Right lobe of liver (tissue), 6 donors: ENCODE measurements around the gene VPS13C. TPM values are rescaled to one million over a fixed set of nuclear protein-coding genes. Genes with fewer than 3 reads are reported as not detected.

Source experiments
- ATAC-seq, 4 donors: fragments of 200-7000 bp; cut with Tn5 transposase; one replicate each; pipeline ENCODE4 v1.9.1; 2020; ENCODE audit warnings: mild to moderate bottlenecking in 4 of 4, moderate library complexity in 4 of 4
- DNase-seq, 3 donors: peaks; one replicate each; pipeline ENCODE4 v3.0.0-alpha.2; 2020
- H3K27ac ChIP-seq, 3 donors: fragments of 200-600 bp; one replicate each; pipeline ENCODE4 v1.8.0; 2022
- H3K27me3 ChIP-seq, 2 donors: fragments of 200-600 bp; one replicate each; pipeline ENCODE4 v1.8.0; 2022
- H3K36me3 ChIP-seq, 4 donors: fragments of 200-600 bp; sonication (generic) in 1 of 4; one replicate each; pipeline versions ENCODE4 v1.5.1 to v1.8.0; 2017 to 2022; ENCODE audit warnings: control low read depth in 1 of 4
- H3K4me1 ChIP-seq, 4 donors: fragments of 200-600 bp; sonication (generic) in 1 of 4; one replicate each; pipeline versions ENCODE4 v1.5.1 to v1.8.0; 2017 to 2022; ENCODE audit warnings: control low read depth in 1 of 4
- H3K4me3 ChIP-seq, 3 donors: fragments of 200-600 bp; one replicate each; pipeline ENCODE4 v1.8.0; 2022
- H3K9me3 ChIP-seq, 4 donors: fragments of 200-600 bp; sonication (generic) in 1 of 4; one replicate each; pipeline versions ENCODE4 v1.5.1 to v1.8.0; 2017 to 2022; ENCODE audit warnings: control low read depth in 1 of 4
- POLR2A ChIP-seq: fragments of 450-650 bp; IDR thresholded peaks from one replicate; pipeline ENCODE4 v1.6.1; 2017; ENCODE audit warnings: antibody characterized with exemption, mild to moderate bottlenecking
- WGBS: methylation state at CpG from one replicate; pipeline ENCODE4 v1.1.6; 2018; ENCODE audit warnings: low coverage, low lambda C conversion rate; ENCODE audit not compliant: insufficient coverage; ENCODE audit errors: missing lambda C conversion rate; 5-methylcytosine and 5-hydroxymethylcytosine counted together
- intact Hi-C, 2 donors: fragments of 100-400 bp; cut with DNase I; formaldehyde crosslinking; loops; one replicate each; pipeline versions ENCODE4 v1.11.2 to v1.14.1; 2022
- total RNA-seq, 6 experiments: library from RNA; depleted of rRNA in 2 of 6; stranded (reverse); fragments of >200 nt in 2 of 6; fragmentation: NEBNext Ultra II Directional in 3 of 6; extraction: Animal tissue kit (Norgen Biotek cat#: 25700) in 3 of 6; gene quantifications; one replicate each; pipeline versions ENCODE4 v1.1.0 to v1.2.4, GENCODE V29; 2016 to 2023
- TF ChIP-seq, protein P1 (sequence below), 4 donors: fragments of 200-600 bp in 3 of 4; fragments of 450-650 bp in 1 of 4; IDR thresholded peaks; one replicate each; pipeline versions ENCODE4 v1.5.1 to v1.8.0; 2016 to 2022; ENCODE audit warnings: antibody characterized with exemption in 4 of 4, mild to moderate bottlenecking in 2 of 4
- donor health status: DM: no; HTN: yes; CAD: no.
- donor health status: DM: no; HTN: no; CAD: no.
- donor health status: DM: no; HTN: no; CAD: no.
- donor health status: DM: no; HTN: yes; CAD: no.
- donor health status: DM: no; HTN: yes; CAD: no.

The VPS13C gene
- total RNA-seq, 6 experiments from 2014 or later = 17.5 to 34.6 (median 27.3) TPM

DNA sequence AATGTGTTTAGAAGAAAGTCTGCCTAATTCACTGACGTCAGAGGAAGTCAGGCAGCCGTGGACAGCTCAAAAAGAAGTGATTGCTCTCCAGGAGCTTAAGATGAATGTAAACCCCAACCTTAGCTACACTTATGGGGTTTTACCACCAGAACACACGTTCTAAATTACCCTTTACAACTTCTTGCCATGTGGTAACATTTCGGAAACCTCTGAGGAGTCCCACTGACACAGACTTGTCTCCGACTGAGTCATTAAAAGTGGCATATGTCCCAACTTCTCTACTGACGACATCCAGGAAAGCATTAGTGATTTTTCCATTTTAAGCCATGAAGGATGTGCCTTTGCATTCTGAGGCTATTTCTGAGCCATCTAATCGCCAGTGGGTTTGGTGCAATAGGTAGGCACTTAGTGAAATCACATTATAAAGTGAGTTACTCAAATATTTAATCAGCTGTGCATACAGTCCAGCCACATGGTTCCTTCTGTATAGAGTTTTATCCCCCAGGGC, 38.9 kb upstream of the VPS13C start:
- peak in 2 of 4 donors; percentile 13 to 51 for ATAC-seq
- no peaks in the 10 kb centered on the region for H3K27me3 ChIP-seq
- intact Hi-C loops = no loop called here
- no peak overlapping the region for H3K4me3 ChIP-seq
- H3K9me3 ChIP-seq = no peaks in the 10 kb centered on the region
- H3K4me1 ChIP-seq = no peaks in the 10 kb centered on the region
- no peaks in the 10 kb centered on the region for H3K36me3 ChIP-seq
- 43% methylated on average over 7 of the region's 7 CpGs for WGBS
- TF ChIP-seq, protein P1, sequence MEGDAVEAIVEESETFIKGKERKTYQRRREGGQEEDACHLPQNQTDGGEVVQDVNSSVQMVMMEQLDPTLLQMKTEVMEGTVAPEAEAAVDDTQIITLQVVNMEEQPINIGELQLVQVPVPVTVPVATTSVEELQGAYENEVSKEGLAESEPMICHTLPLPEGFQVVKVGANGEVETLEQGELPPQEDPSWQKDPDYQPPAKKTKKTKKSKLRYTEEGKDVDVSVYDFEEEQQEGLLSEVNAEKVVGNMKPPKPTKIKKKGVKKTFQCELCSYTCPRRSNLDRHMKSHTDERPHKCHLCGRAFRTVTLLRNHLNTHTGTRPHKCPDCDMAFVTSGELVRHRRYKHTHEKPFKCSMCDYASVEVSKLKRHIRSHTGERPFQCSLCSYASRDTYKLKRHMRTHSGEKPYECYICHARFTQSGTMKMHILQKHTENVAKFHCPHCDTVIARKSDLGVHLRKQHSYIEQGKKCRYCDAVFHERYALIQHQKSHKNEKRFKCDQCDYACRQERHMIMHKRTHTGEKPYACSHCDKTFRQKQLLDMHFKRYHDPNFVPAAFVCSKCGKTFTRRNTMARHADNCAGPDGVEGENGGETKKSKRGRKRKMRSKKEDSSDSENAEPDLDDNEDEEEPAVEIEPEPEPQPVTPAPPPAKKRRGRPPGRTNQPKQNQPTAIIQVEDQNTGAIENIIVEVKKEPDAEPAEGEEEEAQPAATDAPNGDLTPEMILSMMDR (IDR thresholded peaks at IDR 0.05) = no peak
- no peak for TF ChIP-seq POLR2A
- H3K27ac ChIP-seq = no peak overlapping the region
- no peak for DNase-seq

DNA sequence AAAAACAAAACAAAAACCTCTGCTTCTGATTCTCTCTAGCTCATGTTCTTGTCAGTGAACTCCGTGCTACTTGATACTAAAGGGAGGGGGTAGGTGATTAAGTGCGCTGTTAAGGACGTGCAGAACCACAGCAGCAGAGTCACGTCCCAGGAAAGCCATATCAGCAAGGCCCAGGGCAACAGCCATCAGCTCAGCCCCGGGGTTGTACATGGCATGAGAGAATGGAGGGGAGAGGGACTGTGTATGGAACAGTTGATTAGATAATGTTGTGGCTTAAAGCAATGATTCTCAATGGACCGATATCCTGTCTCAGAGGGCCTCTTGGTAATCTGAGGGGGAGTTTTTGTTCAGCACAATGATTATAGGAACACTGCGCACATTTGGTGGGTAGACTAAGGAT, 34.1 kb upstream of the VPS13C start:
- no peaks in the 10 kb centered on the region for H3K9me3 ChIP-seq
- TF ChIP-seq, protein P1 (IDR thresholded peaks at IDR 0.05) = no peak
- no peak for TF ChIP-seq POLR2A
- H3K4me3 ChIP-seq = no peak overlapping the region
- ATAC-seq = no peak
- no peak for DNase-seq
- no peaks in the 10 kb centered on the region for H3K36me3 ChIP-seq
- intact Hi-C loops = no loop called here
- H3K27ac ChIP-seq = no peak overlapping the region
- no peaks in the 10 kb centered on the region for H3K4me1 ChIP-seq
- no peaks in the 10 kb centered on the region for H3K27me3 ChIP-seq
- 88% methylated on average over 5 of the region's 7 CpGs for WGBS

DNA sequence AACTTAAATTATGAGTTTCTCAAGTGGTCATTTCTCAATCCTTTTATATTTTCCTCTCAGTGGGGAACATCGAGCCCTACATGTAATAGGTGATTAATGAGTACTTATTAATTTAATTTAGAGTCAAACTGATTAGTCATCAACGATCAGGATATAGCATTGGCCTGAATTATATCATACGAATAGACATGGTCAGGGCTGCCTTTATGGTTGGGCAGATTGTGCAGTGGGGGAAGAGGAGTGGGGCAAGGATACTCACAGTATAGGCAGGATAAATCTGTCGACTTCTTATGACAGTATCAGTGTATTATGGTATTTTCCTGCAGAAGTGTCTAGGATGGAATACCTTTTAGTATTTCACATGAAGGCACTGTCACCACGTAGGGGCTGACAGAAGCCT, 33.6 kb upstream of the VPS13C start:
- ATAC-seq (no peak), DNase-seq (no peak)
- Histone ChIP-seq H3K36me3 (no peaks in the 10 kb centered on the region), H3K9me3 (no peaks in the 10 kb centered on the region), H3K27me3 (no peaks in the 10 kb centered on the region), H3K27ac (no peak overlapping the region), H3K4me3 (no peak overlapping the region), H3K4me1 (no peaks in the 10 kb centered on the region)
- intact Hi-C loops = no loop called here
- 67% methylated on average over 5 of the region's 5 CpGs for WGBS
- TF ChIP-seq, protein P1 (IDR thresholded peaks at IDR 0.05) = no peak
- TF ChIP-seq POLR2A = no peak

DNA sequence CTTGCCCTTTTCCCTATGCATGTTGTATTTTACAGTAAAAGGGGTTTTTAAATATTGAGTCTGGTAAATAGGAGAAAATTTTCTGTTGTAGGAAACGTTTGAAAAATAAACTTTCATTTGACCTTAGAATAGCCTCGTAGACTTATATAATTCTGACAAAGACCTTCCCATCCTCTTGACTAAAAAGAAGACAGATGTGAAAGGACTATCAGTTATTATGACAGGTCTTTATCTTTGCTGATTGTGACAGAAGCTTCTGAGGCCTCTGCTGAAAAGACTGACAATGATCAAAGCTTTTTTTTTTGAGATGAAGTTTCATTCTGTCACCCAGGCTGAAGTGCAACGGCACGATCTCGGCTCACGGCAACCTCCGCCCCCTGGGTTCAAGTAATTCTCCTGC, 30.7 kb upstream of the VPS13C start:
- H3K9me3 ChIP-seq = no peaks in the 10 kb centered on the region
- DNase-seq (no peak), ATAC-seq (no peak)
- no peaks in the 10 kb centered on the region for H3K27me3 ChIP-seq
- no peaks in the 10 kb centered on the region for H3K36me3 ChIP-seq
- peaks cover 0 to 7% (median 2%) of the 10 kb centered on the region in 4 donors for H3K4me1 ChIP-seq
- intact Hi-C loops = no loop called here
- no peak overlapping the region for H3K27ac ChIP-seq
- no peak for TF ChIP-seq POLR2A
- TF ChIP-seq, protein P1 (IDR thresholded peaks at IDR 0.05) = no peak
- WGBS = 84% methylated on average over 7 of the region's 7 CpGs
- H3K4me3 ChIP-seq = no peak overlapping the region

DNA sequence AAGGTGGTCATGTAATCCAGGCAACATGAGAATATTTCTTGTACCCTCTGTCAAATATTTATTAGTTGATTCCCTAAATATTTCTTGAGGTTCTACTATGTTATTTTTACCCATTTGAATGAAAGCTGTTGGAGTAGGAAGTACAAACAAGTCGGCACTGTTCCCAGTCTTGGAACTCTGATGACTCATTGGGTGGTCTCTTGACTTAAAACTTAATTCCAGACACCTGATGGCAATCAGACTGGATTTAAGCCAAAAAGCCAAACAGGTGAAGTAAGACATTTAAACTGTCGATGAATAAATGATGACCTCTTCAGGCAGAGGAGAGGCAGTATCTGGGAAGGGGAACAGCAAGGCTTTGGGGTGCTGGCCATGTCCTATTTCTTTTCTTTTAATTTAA, 29.4 kb upstream of the VPS13C start:
- no peak for DNase-seq
- no peaks in the 10 kb centered on the region for H3K36me3 ChIP-seq
- no peak overlapping the region for H3K27ac ChIP-seq
- no peak overlapping the region for H3K4me3 ChIP-seq
- H3K9me3 ChIP-seq = no peaks in the 10 kb centered on the region
- intact Hi-C loops = no loop called here
- ATAC-seq = no peak
- TF ChIP-seq POLR2A = no peak
- TF ChIP-seq, protein P1 (IDR thresholded peaks at IDR 0.05) = no peak
- H3K27me3 ChIP-seq = no peaks in the 10 kb centered on the region
- WGBS = 72% methylated on average over 2 of the region's 2 CpGs
- peaks cover 0 to 7% (median 2%) of the 10 kb centered on the region in 4 donors for H3K4me1 ChIP-seq
